HG03135 (cell line): Measurements from ENCODE around the gene ZNF487.
A peak's percentile ranks its signal among the peaks of the same experiment; 100 is the strongest.
"Not testable (repeated sequence)": the region's sequence is repeated elsewhere in the genome, so short reads cannot be mapped to it uniquely, and the experiment has no call there.

Source experiments
- ATAC-seq: cut with Tn5 transposase; IDR thresholded peaks from one replicate; pipeline ENCODE4 v1.9.1; 2021; ENCODE audit warnings: mild to moderate bottlenecking, moderate library complexity; ENCODE audit not compliant: unreplicated experiment

The ZNF487 gene

DNA sequence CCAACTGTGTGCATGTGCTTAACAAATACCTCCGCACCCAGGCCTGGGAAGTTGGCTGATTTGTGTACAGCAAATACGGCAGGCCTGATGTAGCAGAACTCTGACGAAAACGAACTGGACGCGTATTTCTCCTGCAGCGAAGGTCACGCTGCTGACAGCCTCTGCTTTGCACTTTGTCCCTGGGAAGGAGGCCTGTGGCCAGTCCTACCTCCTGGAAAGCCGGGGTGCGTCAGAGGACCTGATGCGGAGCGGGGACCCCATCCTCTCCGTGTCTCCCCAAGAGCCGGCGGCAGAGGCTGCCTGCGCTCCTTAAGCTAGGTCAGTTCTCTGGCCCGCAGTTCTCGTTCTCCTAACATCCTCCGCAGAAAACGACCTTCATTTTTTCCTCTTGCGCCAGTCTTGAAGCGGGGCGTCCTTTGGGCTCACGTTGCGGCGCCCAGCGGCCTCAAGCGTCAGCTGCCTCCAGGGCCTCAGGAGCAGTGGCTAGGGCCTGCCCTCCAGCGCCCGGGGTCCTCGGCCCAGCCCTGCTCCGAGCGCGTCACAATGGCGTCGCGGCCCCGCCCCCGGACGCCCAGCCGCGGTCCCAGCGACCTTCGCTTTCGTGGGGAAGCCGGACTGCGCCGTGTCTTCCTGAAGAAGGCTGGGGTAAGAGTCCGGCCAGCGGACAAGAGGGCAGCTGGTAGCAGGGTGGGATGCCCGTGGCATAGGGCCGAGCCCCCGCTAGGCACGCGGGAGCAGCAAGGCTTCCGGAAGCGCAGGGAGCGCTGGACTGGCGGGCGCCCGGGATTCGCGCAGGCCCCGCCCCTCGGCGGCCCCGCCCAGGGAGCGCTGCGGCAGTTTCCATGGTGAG lies at the start of gene ZNF487:
Gene ZNF487, plus strand, starts transcription at position 821 of the 850 bp plus-strand sequence. CDS start 38,703 bp downstream, outside the sequence.
- peak; percentile 96 for ATAC-seq

DNA sequence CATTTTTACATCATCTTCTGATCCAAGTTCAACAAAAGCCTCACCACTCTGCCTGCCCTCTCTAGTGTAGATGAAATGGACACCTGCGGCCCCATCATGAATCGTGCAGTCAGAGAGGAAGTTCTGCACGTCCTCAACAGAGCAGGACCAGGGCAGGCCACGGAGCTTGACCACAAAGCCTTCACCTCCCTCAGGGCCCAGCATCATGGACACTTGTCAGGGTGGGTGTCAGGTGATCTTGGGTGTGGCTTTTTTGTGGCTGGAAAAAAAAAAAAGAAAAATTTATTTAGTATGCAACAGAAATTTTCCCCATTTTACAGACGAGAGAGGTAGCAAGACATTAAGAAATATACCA lies 49.3 kb upstream of the ZNF487 start:
- no peak for ATAC-seq

DNA sequence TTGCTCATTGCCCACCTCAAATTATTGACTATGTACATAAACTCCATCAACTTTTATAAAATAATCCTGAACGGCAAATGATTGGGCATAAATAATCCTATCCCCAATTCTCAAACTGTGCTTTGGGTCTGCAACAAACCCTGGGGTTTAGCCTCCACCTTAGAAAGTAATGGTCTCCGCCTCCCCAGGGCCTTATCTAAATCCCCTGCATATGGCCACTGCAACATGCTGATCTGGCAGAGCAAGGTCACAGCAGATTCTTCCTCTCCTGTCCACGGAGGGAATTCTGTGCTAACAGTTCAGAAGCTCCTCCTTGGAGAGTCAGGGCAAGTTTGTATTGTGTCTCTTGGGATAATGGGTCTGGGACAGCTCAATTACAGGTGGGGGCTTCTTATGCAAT lies 47.0 kb upstream of the ZNF487 start:
- ATAC-seq, result no peak

DNA sequence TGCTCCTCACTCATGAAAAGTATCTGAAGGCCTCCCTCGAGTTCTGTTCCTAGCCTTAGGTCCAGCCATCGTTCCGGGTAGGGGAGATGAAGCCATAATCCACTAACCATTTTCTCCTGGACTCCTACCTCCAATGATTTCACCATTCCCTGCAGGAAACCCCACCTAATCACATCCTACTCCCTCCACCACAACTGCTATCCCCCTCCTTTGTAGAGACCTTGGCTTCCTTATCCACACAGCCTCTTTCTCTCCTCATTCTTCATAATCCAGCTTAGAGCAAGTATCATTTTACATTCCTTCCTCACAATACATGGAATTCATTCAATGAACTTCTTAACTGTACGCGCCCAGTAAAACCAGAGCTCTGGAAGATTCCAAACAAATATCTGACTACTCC lies 46.6 kb upstream of the ZNF487 start:
- ATAC-seq, result no peak

DNA sequence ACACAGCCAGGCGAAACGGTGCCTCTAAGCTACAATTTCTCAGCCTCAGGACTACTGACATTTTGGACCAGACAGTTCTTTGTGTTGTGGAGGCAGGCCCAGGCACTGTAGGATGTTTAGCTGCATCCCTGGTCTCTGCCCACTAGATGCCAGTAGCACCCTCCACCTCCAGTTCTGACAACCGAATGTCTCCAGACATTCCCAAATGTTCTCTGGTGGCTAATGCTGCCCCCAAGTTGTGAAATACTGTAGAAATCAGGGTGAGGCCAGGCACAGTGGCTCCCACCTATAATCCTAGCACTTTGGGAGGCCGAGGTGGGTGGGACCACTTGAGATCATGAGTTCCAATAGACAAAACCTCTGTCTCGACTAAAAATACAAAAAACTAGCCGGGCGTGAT lies 46.2 kb upstream of the ZNF487 start:
- no peak for ATAC-seq

DNA sequence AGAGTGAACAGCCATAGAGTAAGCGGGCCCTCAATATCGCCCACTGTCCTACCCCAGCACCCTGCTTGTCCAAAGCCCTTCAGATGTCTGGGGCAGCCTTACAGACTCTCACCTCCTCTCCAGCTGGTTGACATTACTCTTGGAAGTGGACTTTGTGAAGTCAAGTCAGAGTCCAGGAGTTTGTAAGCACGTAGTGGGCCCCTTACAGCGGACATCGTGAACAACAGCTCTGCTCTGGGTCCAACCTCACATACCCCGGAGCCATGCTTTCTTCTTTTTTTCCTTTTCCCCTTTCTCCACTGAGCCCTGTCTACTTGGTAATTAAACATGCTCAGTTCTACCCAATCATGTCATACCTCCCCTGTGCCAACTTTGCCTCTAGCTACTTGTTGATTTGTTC lies 45.4 kb upstream of the ZNF487 start:
- no peak for ATAC-seq

DNA sequence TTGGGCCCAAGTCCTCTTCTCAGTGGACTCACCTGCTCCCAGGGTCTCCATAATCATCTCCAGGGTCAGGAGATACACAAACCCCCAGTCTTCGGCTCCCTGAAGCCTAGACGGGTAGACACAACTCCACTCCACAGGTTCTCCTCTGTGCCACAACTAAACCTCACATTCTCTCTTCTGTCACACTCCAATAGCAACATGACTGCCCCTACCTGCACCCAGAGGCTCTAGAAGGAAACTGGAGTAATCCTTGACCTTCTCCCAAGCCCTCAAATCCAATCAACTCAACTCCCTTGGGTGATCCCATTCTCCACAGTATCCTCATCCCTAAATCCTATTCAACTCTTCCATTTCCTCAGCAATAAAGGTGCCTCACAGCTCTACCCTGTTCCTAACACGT lies 44.2 kb upstream of the ZNF487 start:
- ATAC-seq, result no peak

DNA sequence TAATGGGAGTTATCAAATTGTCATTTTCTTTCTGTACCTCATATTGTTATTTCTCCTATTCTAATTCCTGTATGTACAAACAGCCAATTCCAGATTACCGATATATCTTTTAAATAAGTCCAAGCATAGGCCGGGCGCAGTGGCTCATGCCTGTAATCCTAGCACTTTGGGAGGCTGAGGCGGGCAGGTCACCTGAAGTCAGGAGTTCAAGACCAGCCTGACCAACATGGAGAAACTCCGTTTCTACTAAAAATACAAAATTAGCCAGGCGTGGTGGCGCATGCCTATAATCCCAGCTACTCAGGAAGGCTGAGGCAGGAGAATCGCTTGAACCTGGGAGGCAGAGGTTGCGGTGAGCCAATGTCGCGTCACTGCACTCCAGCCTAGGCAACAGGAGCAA lies 43.7 kb upstream of the ZNF487 start:
- not testable (repeated sequence) for ATAC-seq

DNA sequence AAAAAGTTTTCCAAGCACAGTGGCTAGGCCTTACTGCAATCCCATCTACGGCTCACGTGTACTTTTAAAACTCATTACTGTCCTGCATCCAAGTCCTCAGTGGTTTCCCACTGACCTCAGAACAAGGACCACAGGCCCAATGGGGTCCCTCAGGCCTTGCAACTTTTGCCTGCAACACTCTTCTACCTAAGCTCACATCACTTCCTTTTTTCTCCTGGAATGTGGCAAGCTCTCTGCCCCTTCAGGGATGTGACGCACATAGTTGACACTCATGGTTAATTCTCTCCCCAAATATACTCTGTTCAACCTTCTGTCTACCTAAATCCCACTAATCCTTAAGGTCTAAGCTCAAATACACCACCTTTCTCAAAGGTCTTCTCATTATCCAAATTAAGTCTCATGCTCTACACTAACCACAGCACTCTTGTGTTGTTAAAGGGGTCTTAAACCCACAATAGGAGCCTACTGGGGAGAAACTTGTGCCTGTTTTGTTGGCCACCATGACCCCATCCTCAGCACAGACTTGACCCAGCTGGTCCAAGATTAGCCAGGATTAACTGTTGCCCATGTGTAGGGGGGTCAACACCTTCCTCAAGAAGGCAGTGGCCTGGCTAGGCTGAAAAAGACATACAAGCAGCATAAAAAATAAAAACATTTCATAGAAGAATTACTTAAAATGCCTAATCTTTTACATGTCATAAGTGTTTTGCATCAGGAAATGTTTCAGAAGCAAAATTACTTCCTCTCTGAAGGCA lies 43.1 kb upstream of the ZNF487 start:
- no peak for ATAC-seq

DNA sequence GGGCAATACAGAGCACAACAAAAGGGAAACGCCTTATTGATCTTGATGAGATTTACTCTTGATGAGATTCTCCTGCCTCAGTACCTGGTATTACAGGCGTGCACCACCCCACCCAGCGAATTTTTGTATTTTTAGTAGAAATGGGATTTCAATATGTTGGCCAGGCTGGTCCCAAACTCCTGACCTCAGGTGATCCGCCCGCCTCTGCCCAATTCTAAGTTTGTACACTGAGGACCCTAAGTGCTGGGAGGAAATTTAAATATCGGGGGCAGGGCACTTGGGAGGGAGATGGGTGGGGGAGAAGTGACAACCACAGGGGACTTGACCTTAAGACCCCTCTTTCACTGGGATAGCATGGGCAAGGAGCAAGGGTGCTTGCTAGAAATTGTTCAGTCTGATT lies 42.0 kb upstream of the ZNF487 start:
- ATAC-seq, result no peak

DNA sequence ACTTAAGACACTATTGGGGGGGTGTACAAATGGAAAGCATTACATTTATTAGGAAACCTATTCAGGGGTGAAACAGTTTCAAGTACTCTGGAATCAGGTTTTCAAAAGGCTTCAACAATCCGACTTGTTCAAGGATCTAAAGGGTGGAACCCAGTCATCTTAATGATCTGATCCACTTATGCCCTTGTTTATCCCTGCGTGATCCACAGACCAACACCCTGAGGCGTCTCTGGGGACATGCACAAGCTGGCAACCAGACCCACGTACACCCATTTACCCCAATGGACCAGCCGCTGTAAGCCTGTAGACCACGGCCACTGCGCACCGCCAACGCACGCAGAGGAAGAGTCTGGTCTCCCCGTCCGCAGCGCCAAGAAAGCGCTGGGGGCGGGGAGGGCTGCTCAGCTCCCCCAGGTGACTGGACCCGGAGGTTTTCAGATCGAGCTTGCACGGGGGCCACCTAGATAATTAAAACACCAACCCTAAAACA lies 41.3 kb upstream of the ZNF487 start:
- no peak for ATAC-seq

DNA sequence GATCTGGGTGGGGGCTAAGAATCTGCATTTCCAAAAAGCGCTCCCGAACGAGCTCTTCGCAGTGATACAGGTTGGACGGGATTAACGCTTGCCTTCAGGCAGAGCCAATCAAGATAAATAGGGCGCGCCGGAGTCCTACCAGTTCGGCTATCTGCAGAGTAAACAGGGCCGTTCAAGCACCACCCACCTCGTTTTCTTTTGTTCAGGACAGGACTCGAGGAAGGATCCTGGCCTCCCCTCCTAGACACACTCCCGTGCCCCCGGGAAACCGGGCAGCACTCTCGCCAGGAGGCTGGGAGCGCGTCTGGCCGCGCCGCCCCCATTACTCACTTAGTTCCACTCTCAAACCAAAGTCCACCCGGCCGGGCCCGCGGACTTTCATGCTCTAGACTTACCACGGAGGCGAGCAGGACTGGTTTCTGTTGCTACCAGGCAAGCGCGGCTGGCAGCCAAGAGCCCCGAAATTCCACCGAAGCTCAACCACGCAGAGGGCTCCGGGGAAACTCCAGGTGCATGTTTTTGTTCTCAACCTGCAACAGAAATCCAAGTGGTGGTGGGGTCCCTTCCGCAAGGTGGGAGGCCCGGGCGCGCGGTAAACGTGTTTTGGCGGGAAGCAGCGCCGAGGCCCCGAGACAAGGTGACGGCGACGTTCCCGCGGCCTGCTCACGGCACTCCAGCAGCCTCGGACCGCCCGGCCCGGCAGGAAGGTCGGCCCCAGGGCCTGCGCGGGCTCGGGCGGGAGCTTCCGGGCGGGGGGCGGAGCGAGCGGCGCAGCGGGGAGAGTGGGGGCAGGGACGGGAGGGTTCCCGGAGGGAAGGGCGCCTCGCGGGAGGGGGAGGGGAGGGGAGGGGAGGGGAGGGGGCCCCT lies 40.6 kb upstream of the ZNF487 start:
- ATAC-seq, result peak; percentile 48

DNA sequence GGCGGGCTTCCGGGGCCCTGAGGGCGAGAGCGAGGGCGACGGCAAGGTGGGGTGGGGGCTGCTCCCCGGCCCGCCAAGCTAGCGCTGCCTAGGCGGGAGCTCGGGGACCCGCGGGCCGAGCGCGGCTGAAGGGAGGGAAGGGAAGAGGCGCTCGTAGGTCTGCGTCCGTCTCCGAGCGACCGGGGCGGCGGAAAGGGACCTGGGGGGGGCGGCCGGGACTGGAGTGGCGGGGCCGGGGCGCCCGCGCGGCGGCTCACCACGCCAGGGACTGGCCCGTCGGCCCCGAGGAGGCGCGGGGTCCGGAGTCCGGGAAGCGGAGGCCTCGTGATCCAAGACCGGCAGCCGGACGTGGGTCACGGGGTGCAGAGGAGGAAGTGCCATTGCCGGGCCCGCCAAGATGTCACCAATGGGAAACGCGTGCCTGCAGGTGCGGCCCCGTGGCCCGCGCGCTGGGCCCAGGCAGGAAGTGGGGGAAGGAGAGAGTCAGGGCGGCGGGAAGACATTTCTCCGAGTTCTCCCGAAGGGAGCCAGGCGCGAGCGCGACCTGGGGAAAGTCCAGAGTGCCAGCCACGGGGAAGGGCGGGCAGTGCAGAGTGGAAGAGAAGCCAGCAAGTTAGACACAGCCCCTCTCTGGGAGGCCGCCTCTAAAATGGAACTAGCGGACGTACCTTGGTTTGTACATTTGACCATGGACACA lies 39.8 kb upstream of the ZNF487 start:
- peak; percentile 83 for ATAC-seq

DNA sequence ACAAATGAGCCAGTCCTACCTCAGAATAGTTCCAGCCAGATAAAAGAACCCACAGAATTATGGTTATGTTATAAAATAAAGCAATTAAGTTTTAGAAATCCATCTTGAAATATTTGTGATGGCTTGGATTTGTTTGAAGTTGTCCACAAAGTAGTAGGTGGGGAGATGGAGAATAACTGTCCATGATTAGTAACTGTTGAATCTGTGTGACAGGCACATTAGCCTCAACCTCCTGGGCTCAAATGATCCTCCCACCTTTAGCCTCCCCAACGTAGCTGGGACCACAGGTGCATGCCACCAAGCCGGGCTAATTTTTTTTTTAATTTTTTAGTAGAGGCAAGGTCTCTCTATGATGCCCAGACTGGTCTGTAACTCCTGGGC lies 38.0 kb upstream of the ZNF487 start:
- ATAC-seq, result no peak

DNA sequence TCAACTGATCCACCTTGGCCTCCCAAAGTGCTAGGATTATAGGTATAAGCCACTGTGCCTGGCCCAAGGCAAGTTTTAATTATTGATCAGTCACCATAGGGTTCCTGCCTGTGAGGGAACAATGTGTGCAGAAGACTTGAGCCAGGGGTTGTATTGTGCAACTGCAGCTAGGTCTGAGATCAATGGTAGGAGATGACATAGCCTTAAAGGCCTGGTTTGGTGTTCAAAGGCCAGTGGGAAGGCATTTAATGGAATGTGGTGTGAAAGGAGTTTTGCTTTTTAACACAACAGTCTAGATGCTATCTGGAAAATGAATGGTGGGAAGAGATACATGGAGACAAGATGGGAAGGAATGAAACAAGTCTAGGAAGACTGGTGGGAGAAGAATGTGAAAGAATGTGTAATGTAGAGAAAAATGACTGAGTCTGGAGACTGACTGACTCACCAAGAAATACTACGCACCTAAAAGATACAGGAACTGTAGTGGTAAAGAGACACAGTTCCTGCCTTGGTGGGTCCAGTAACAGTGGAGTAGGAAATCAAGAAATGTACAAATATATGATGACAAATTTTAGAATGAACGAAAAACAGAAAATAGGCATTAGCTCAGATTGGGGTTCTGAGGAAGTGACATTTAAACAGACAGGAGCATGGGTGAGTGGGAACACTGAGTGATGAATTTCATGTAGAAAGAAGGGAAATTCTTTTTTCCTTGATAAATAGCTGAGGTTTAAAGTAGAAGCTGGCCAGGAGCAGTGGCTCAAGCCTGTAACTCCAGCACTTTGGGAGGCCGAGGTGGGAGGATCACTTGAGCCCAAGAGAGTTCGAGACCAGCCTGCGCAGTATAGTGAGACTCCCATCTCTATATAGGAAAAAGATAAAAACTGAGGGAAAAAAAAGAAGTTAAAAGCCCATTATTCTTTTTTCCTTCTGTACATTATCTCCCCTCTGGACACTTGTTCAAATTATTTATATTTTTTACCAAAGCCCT lies 37.3 kb upstream of the ZNF487 start:
- no peak for ATAC-seq

DNA sequence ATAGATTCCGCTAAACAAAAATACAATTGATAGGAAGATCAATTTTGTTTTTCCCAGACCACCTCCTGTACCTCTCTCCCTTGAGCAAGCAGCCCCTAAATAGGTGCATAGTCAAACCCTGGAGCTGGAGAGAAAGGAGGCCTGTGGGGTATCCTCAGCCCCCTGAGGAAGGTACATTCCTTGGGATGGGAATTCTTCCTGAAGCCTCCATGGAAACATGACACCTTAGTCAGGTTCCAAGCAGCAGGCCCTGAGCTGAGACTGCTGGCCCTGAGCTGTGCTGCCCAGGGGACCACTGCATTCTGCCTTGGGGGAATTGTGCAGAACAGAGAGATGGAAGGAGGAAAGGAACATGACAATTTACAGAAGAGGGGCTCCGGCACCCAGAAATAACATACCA lies 35.3 kb upstream of the ZNF487 start:
- ATAC-seq, result no peak

DNA sequence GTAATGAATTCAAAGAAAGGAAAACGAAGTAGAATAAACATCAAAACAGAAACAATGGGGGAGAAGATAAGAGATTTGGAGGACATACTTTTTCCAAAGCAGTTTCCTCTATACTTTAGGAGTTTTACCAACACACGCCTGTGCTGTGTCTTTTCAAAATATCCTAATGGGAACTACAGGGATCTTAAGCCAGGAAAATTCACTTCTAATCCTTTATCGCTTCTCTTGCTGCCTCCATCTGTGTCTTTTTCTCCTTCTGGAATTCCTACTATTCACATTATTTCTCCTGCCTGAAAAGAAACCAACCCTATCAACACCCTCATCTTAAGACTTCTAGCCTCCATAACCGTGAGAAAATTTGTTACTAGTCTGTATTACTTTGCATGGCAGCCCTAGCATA lies 34.7 kb upstream of the ZNF487 start:
- ATAC-seq, result no peak

DNA sequence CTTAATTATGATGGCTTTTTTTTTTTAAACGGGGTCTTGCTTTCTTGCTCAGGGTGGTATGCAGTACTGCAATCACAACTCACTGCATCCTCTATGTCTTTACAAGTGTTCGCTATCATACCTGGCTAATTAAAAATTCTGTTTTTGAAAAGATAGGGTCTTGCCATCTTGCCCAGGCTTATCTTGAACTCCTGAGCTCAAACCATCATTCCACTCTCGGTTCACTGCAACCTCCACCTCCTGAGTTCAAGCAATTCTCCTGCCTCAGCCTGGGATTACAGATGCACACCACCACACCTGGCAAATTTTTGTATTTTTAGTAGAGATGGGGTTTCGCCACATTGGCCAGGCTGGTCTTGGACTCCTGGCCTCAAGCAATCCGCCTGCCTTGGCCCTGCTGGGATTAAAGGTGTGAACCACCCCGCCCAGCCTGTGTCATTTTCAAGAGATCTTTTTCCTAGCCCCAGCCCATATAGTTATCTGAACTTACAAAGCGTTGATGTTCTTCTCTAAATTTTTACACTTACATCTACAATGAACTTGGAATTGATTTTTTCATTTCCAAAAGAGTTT lies 33.9 kb upstream of the ZNF487 start:
- no peak for ATAC-seq
